SU-DHL-6 (cell line): ENCODE measurements around the gene ZNF773.
A peak's percentile ranks its signal among the peaks of the same experiment; 100 is the strongest.

Experiments
- H2AFZ ChIP-seq: fragments of 200-600 bp; sonication (generic); 2 replicates; pipeline ENCODE4 v1.6.1; 2014; ENCODE audit warnings: low read depth, mild to moderate bottlenecking, moderate library complexity, mixed read lengths, antibody characterized with exemption, low read length; ENCODE audit not compliant: severe bottlenecking
- H3F3A ChIP-seq: fragments of 200-600 bp; shearing (Covaris generic); 2 replicates; pipeline ENCODE4 v1.6.0; 2016; ENCODE audit warnings: antibody characterized with exemption, mild to moderate bottlenecking; ENCODE audit not compliant: insufficient read depth
- H3K27ac ChIP-seq: fragments of 200-600 bp; sonication (generic); 2 replicates; pipeline ENCODE4 v1.5.1; 2016; ENCODE audit warnings: low read depth, mild to moderate bottlenecking, low read length, moderate library complexity, mixed read lengths
- H3K27me3 ChIP-seq: fragments of 200-600 bp; sonication (generic), shearing (Covaris generic); 2 replicates; pipeline ENCODE4 v1.6.0; 2014; ENCODE audit warnings: mild to moderate bottlenecking, low read length
- H3K36me3 ChIP-seq: fragments of 200-600 bp; sonication (generic); 2 replicates; pipeline ENCODE4 v1.6.1; 2014; ENCODE audit warnings: mild to moderate bottlenecking, low read length, mixed read lengths
- H3K4me2 ChIP-seq: fragments of 300-600, 200-600 bp; shearing (Covaris generic), sonication (generic); 2 replicates; pipeline ENCODE4 v1.6.0; 2014; ENCODE audit warnings: low read length, low read depth, mild to moderate bottlenecking; ENCODE audit not compliant: poor library complexity, severe bottlenecking
- H3K4me3 ChIP-seq: fragments of 200-600 bp; sonication (generic); 2 replicates; pipeline ENCODE4 v1.5.1; 2014; ENCODE audit warnings: antibody characterized with exemption, low read length, mild to moderate bottlenecking, mixed read lengths; ENCODE audit not compliant: insufficient read depth, poor library complexity, severe bottlenecking
- H3K79me2 ChIP-seq: fragments of 200-600 bp; sonication (generic); 2 replicates; pipeline ENCODE4 v1.6.1; 2014; ENCODE audit warnings: mild to moderate bottlenecking, low read length, moderate library complexity; ENCODE audit not compliant: insufficient read depth
- H3K9ac ChIP-seq: fragments of 200-600 bp; sonication (generic); 2 replicates; pipeline ENCODE4 v1.7.0; 2014; ENCODE audit warnings: mild to moderate bottlenecking, low read length
- H3K9me2 ChIP-seq: fragments of 200-600 bp; sonication (generic); replicated peaks from 2 replicates; pipeline ENCODE4 v1.6.1; 2014; ENCODE audit warnings: low read length; ENCODE audit not compliant: insufficient read depth
- H3K9me3 ChIP-seq: fragments of 200-600 bp; sonication (generic); 2 replicates; pipeline ENCODE4 v1.6.1; 2014; ENCODE audit warnings: low read length, mixed read lengths; ENCODE audit not compliant: insufficient read depth
- H4K20me1 ChIP-seq: fragments of 200-600 bp; sonication (generic); 2 replicates; pipeline ENCODE4 v1.6.1; 2014; ENCODE audit warnings: low read depth, mild to moderate bottlenecking, antibody characterized with exemption, low read length, moderate library complexity, mixed read lengths
- EZH2phosphoT487 ChIP-seq: fragments of 200-600 bp; sonication (generic), shearing (Covaris generic); conservative IDR thresholded peaks from 2 replicates; pipeline ENCODE4 v1.6.1; 2018; ENCODE audit warnings: mild to moderate bottlenecking, antibody characterized with exemption, low read length, moderate library complexity, mixed read lengths
- TF ChIP-seq, protein P1 (sequence below): fragments of 200-600 bp; sonication (generic); IDR thresholded peaks from one replicate; pipeline ENCODE4 v1.5.1; 2017; ENCODE audit warnings: antibody characterized with exemption, mild to moderate bottlenecking, low read length, moderate library complexity; ENCODE audit not compliant: insufficient read depth, poor library complexity, severe bottlenecking

Gene ZNF773

DNA sequence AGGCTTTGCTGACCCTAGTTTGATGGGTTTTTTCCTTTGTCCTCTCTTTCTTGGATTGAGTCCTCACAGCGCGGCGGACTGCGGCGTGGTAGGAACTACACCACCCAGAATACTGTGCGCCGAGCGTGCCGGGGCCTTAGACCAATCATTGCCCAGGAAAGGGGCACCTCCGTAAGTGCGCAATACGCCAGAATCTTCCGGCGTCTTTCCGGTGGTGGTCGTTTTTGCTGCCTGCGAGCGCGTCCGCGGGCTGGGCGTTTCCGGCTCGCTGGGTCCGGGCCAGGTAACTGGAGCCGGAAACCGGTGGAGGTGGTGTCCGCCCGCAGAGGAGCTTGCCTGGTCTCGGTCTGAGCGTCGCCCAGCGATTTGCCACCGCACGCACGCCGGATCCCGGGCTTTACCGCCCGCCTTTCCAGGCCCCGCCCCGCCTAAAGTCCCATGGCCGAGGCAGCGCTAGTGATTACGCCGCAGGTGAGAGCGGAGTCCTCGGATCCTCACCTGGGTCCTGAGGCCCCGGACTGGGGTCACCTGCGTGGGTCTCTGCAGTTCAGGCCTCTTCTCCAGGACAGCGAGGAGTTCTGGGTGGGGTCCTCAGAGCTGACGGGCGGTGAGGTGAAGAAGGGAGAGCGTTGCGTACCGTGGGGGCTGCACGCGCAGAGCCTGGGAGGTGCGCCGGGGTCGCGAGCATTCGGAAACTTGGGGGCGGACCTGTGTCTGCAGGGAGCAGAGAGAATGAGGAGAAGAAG is 27.6 kb downstream of the ZNF773 start, which contains the start of gene ZNF549:
TSS of gene ZNF549 (plus strand) at position 221 of the 746 bp plus-strand sequence. CDS start at position 439, 218 bp downstream.
- peak within 1 kb of the TSS; percentile 72 for H3K9ac ChIP-seq
- peak within 1 kb of the TSS; percentile 96 for H2AFZ ChIP-seq
- peak within 1 kb of the TSS; percentile 90 for H3K4me3 ChIP-seq
- H3K9me3 ChIP-seq = 0 out of 2 replicates have a peak, but pooled peaks cover 8% of the 10 kb centered on the region
- TF ChIP-seq, protein P1, sequence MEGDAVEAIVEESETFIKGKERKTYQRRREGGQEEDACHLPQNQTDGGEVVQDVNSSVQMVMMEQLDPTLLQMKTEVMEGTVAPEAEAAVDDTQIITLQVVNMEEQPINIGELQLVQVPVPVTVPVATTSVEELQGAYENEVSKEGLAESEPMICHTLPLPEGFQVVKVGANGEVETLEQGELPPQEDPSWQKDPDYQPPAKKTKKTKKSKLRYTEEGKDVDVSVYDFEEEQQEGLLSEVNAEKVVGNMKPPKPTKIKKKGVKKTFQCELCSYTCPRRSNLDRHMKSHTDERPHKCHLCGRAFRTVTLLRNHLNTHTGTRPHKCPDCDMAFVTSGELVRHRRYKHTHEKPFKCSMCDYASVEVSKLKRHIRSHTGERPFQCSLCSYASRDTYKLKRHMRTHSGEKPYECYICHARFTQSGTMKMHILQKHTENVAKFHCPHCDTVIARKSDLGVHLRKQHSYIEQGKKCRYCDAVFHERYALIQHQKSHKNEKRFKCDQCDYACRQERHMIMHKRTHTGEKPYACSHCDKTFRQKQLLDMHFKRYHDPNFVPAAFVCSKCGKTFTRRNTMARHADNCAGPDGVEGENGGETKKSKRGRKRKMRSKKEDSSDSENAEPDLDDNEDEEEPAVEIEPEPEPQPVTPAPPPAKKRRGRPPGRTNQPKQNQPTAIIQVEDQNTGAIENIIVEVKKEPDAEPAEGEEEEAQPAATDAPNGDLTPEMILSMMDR = no peak
- no peak for TF ChIP-seq EZH2phosphoT487
- H4K20me1 ChIP-seq = no peaks in the 10 kb centered on the region
- H3K9me2 ChIP-seq = no peaks in the 10 kb centered on the region
- no peaks in the 10 kb centered on the region for H3K27me3 ChIP-seq
- no peak within 1 kb of the TSS for H3K27ac ChIP-seq
- no peaks in the 10 kb centered on the region for H3F3A ChIP-seq
- peak within 1 kb of the TSS; percentile 70 for H3K4me2 ChIP-seq
- H3K36me3 ChIP-seq = no peaks in the 10 kb centered on the region
- peaks cover 24% of the 10 kb centered on the region for H3K79me2 ChIP-seq

DNA sequence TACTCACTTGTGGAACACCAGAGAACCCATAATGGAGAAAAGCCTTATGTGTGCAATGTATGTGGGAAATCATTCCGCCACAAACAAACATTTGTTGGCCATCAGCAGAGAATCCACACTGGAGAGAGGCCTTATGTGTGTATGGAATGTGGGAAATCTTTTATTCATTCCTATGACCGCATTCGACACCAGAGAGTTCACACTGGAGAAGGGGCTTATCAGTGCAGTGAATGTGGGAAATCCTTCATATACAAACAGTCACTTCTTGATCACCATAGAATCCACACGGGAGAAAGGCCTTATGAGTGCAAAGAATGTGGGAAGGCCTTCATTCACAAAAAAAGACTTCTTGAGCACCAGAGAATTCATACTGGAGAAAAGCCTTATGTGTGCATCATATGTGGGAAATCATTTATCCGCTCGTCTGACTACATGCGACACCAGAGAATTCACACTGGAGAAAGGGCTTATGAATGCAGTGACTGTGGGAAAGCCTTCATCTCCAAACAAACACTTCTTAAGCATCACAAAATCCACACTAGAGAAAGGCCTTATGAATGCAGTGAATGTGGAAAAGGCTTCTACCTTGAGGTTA is 38.3 kb downstream of the ZNF773 start:
- Histone ChIP-seq H4K20me1 (no peaks in the 10 kb centered on the region), H3K9me3 (peaks cover 65% of the 10 kb centered on the region), H3K27me3 (no peaks in the 10 kb centered on the region), H3F3A (no peaks in the 10 kb centered on the region), H3K79me2 (no peaks in the 10 kb centered on the region), H3K9ac (no peak overlapping the region), H2AFZ (no peak overlapping the region), H3K36me3 (peaks cover 65% of the 10 kb centered on the region), H3K27ac (no peak overlapping the region), H3K4me2 (no peak overlapping the region), H3K4me3 (no peak overlapping the region), H3K9me2 (no peaks in the 10 kb centered on the region)
- TF ChIP-seq, protein P1 = no peak
- TF ChIP-seq EZH2phosphoT487 = no peak

DNA sequence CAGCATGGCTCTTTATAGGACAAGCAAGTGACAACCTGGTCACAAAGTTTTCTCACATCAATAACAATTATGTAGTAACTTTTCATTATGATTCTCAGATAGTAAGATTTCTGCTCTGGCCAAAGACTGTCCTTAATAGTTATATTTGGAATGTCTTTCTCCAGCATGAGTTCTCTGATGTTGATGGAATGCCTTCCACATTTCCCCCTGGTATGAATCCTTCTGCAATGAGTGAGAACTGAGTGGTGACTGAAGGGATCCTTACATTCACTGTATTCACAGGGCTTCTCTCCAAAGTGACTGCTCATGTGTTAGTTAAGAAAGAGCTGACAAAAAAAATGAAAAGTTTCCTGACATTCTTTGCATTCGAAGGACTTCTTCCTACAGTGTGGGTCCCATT is 46.8 kb downstream of the ZNF773 start:
- no peak overlapping the region for H3K9ac ChIP-seq
- no peaks in the 10 kb centered on the region for H3K79me2 ChIP-seq
- no peak overlapping the region for H2AFZ ChIP-seq
- H3F3A ChIP-seq = no peaks in the 10 kb centered on the region
- H4K20me1 ChIP-seq = no peaks in the 10 kb centered on the region
- no peaks in the 10 kb centered on the region for H3K27me3 ChIP-seq
- no peak overlapping the region for H3K27ac ChIP-seq
- H3K4me2 ChIP-seq = no peak overlapping the region
- H3K9me2 ChIP-seq = no peaks in the 10 kb centered on the region
- peaks cover 60% of the 10 kb centered on the region; the same call in 1 of the 2 replicates for H3K9me3 ChIP-seq
- TF ChIP-seq, protein P1 = no peak
- no peak for TF ChIP-seq EZH2phosphoT487
- H3K36me3 ChIP-seq = peaks cover 70% of the 10 kb centered on the region
- no peak overlapping the region for H3K4me3 ChIP-seq
